Measurements from ENCODE around the gene LRRC47. TPM values are rescaled to one million over a fixed set of nuclear protein-coding genes. Genes with fewer than 3 reads are reported as not detected.

The LRRC47 gene
- total and polyA plus RNA-seq, 2 of the 8 experiments (the other 6 are each of a cell fraction or from before 2014, with no cell fraction given), result 38.3 to 82.4 TPM

- no peak overlapping the region for H2BK15ac ChIP-seq (ENCODE audit: low read length)
- H4K91ac ChIP-seq (replicated peaks; ENCODE audit: insufficient read length, low read length), result peak overlapping the region; percentile 87
- H2BK20ac ChIP-seq (ENCODE audit: low read length), result no peak overlapping the region
- 0 out of 2 replicates have a peak overlapping the region, but pooled peaks have one; percentile 16 for H3K18ac ChIP-seq (ENCODE audit: extremely low read depth, low read length)
- H3K36me3 ChIP-seq (ENCODE audit: control insufficient read depth in 2 of 4, insufficient read depth in 4 of 4, low read length in 3 of 4), result peaks cover 5 to 25% (median 14%) of the 10 kb centered on the region in 4 experiments; a peak in 7 of 8 replicates
- peaks cover 0 to 31% of the 10 kb centered on the region in 2 experiments; a peak in 3 of 4 replicates for H3K79me2 ChIP-seq (ENCODE audit: control insufficient read depth in 1 of 2, insufficient read depth in 2 of 2, low read length in 2 of 2)
- peak overlapping the region; percentile 75 to 97 for H3K4me2 ChIP-seq (ENCODE audit: insufficient read depth in 1 of 2, low read depth in 2 of 2, low read length in 2 of 2)
- H3K4ac ChIP-seq (replicated peaks; ENCODE audit: insufficient read length, low read depth, low read length), result peak overlapping the region; percentile 60
- no peak overlapping the region for H3K14ac ChIP-seq (ENCODE audit: insufficient read length)
- peak overlapping the region; percentile 42; the same call in 1 of the 2 replicates for H3K27ac ChIP-seq (ENCODE audit: low read depth, low read length)
- no peak overlapping the region for H3K56ac ChIP-seq (replicated peaks; ENCODE audit: insufficient read length, low read depth, low read length)
- no peak overlapping the region for H2BK120ac ChIP-seq (replicated peaks; ENCODE audit: low read depth, low read length)
- peak overlapping the region; percentile 41 for H2BK5ac ChIP-seq (ENCODE audit: low read depth, low read length)
- H3K4me3 ChIP-seq (ENCODE audit: extremely low read depth in 1 of 4, insufficient read depth in 2 of 4, low read depth in 3 of 4, low read length in 4 of 4), result peak overlapping the region; percentile 75 to 87 (median 82)
- peaks cover 23% of the 10 kb centered on the region for H3K79me1 ChIP-seq (ENCODE audit: low read depth, low read length)
- peaks cover 0 to 16% (median 13%) of the 10 kb centered on the region in 4 experiments; a peak in 6 of 7 replicates for H3K4me1 ChIP-seq (replicated peaks in 1 of 4; ENCODE audit: control insufficient read depth in 3 of 4, insufficient read depth in 4 of 4, low read length in 3 of 4)
- H3K27me3 ChIP-seq (replicated peaks in 1 of 4; ENCODE audit: control insufficient read depth in 3 of 4, extremely low read depth in 1 of 4, insufficient read depth in 3 of 4, low read length in 3 of 4), result peaks cover 0 to 3% (median 0%) of the 10 kb centered on the region in 4 experiments; a peak in 5 of 7 replicates
- H4K8ac ChIP-seq (ENCODE audit: extremely low read depth, insufficient read depth, low read length), result peak overlapping the region; percentile 94
- H4K5ac ChIP-seq (ENCODE audit: insufficient read length, low read depth, low read length), result peak overlapping the region; percentile 75
- ChIA-PET POLR2A (ENCODE audit: partially characterized antibody) (interaction anchor here (0.8 to 2.6 kb wide), 9 partner anchors 8 to 1517 kb away, joined by 3 to 12 read pairs (median 3); no protein-coding TSS in a partner anchor), CTCF (ENCODE audit: partially characterized antibody) (interaction anchor here (0.6 to 1.7 kb wide), 3 partner anchors 18 to 45 kb away, joined by 3 to 5 read pairs (median 3); no protein-coding TSS in a partner anchor)
- WGBS, 2 experiments (ENCODE audit: extremely low coverage in 1 of 2, insufficient coverage in 1 of 2, insufficient read length in 1 of 2, insufficient replicate concordance in 2 of 2, low coverage in 1 of 2, low lambda C conversion rate in 2 of 2, missing lambda C conversion rate in 1 of 2), result 2% methylated on average over 31 of the region's 35 CpGs; no CpG with 5 or more reads in 1 of the 2 experiments
- peaks cover 8 to 35% of the 10 kb centered on the region in 2 experiments for H4K20me1 ChIP-seq (replicated peaks in 1 of 2; ENCODE audit: control insufficient read depth in 1 of 2, insufficient read depth in 2 of 2, low read length in 2 of 2)
- H2BK12ac ChIP-seq (ENCODE audit: low read depth, low read length), result peak overlapping the region; percentile 62; the same call in 1 of the 2 replicates
- FAIRE-seq, result peak; percentile 63
- no peak overlapping the region for H2AFZ ChIP-seq (ENCODE audit: low read length)
- DNase-seq (ENCODE audit: low read depth in 1 of 2, low spot score in 2 of 2), result peak; percentile 27 to 77
- H3K9me3 ChIP-seq (ENCODE audit: insufficient read depth in 2 of 2, low read depth in 1 of 2, low read length in 1 of 2), result no peaks in the 10 kb centered on the region
- no peak overlapping the region for H3K23ac ChIP-seq (ENCODE audit: insufficient read length)
- H2AK5ac ChIP-seq (ENCODE audit: low read depth, low read length), result no peak overlapping the region
- peaks cover 14% of the 10 kb centered on the region for H3K23me2 ChIP-seq (ENCODE audit: low read depth, low read length)
- peak overlapping the region; percentile 49 to 71 (median 62) for H3K9ac ChIP-seq (replicated peaks in 1 of 4; ENCODE audit: extremely low read depth in 1 of 4, low read depth in 3 of 4, low read length in 3 of 4)
- TF ChIP-seq BACH1 (IDR thresholded peaks at IDR 0.05; ENCODE audit: low read length) (no peak), ASH2L (IDR thresholded peaks at IDR 0.05; ENCODE audit: low read length) (peak; percentile 59), ATF2 (IDR thresholded peaks at IDR 0.05; ENCODE audit: low read length) (no peak), POLR2AphosphoS5 (IDR thresholded peaks at IDR 0.05; ENCODE audit: low read depth, low read length) (peak; percentile 54), TAF7 (optimal IDR thresholded peaks at IDR 0.05; ENCODE audit: borderline replicate concordance, low read depth, low read length) (no peak), KDM4A (IDR thresholded peaks at IDR 0.05; ENCODE audit: low read depth, low read length, severe bottlenecking) (no peak), KDM1A (IDR thresholded peaks at IDR 0.05; ENCODE audit: borderline replicate concordance, low read length) (no peak), CTCF (IDR thresholded peaks at IDR 0.05; ENCODE audit: control extremely low read depth in 1 of 3, insufficient read depth in 1 of 3, low read depth in 1 of 3, low read length in 3 of 3) (no peak)
These were observed 49.9 kb downstream of the LRRC47 start for GRCh38 chr1:3746389-3746829.

Data from H1 (cell line).